Glomerular visceral epithelial cell (primary cell): ENCODE data around the gene AOC2.
"Not testable (repeated sequence)": the region's sequence is repeated elsewhere in the genome, so short reads cannot be mapped to it uniquely, and the experiment has no call there.

Source experiments
- DNase-seq: peaks from one replicate; pipeline ENCODE4 v3.0.0-alpha.2; 2016; ENCODE audit errors: extremely low spot score

Gene AOC2

GRCh38 chr17:42832934-42833766 lies 11.2 kb upstream of the AOC2 start, which contains the start of gene PSME3:
PSME3 (plus strand) TSS chr17:42833397; CDS start chr17:42833632, 235 bp downstream.
- DNase-seq, result peak; percentile 83

- DNase-seq, result no peak
These were observed 10.5 kb upstream of the AOC2 start for GRCh38 chr17:42833767-42834422.

- DNase-seq, result no peak
These were observed 8.6 kb upstream of the AOC2 start for GRCh38 chr17:42835732-42836131.

- no peak for DNase-seq
These were observed 2.2 kb upstream of the AOC2 start for GRCh38 chr17:42841975-42842685.

- peak; percentile 56 for DNase-seq
These were observed 934 bp upstream of the AOC2 start for GRCh38 chr17:42843358-42843934.

- no peak for DNase-seq
These were observed 578 bp downstream of the AOC2 start for GRCh38 chr17:42844761-42845555.

- no peak for DNase-seq
These were observed 1.2 kb downstream of the AOC2 start for GRCh38 chr17:42845556-42845917.

GRCh38 chr17:42845918-42846593 lies 1.7 kb downstream of the AOC2 start:
- peak; percentile 49 for DNase-seq

- DNase-seq, result no peak
These were observed 2.4 kb downstream of the AOC2 start for GRCh38 chr17:42846594-42847280.

- no peak for DNase-seq
These were observed 3.7 kb downstream of the AOC2 start for GRCh38 chr17:42848093-42848492.

- DNase-seq, result no peak
These were observed 4.7 kb downstream of the AOC2 start for GRCh38 chr17:42849031-42849430.

- DNase-seq, result peak; percentile 57
These were observed 5.2 kb downstream of the AOC2 start for GRCh38 chr17:42849451-42850181.

- DNase-seq, result no peak
These were observed 6.6 kb downstream of the AOC2 start, which contains the start of gene AOC3 for GRCh38 chr17:42850954-42851353. AOC3 (plus strand) TSS chr17:42851199; CDS start chr17:42851344, 145 bp downstream.

- not testable (repeated sequence) for DNase-seq
These were observed 7.2 kb downstream of the AOC2 start for GRCh38 chr17:42851371-42852240.

- no peak for DNase-seq
These were observed 8.0 kb downstream of the AOC2 start for GRCh38 chr17:42852351-42852750.

- no peak for DNase-seq
These were observed 8.6 kb downstream of the AOC2 start for GRCh38 chr17:42853004-42853403.

- no peak for DNase-seq
These were observed 9.2 kb downstream of the AOC2 start for GRCh38 chr17:42853597-42853967.
